ENCODE results near the gene A4GALT.

DNA sequence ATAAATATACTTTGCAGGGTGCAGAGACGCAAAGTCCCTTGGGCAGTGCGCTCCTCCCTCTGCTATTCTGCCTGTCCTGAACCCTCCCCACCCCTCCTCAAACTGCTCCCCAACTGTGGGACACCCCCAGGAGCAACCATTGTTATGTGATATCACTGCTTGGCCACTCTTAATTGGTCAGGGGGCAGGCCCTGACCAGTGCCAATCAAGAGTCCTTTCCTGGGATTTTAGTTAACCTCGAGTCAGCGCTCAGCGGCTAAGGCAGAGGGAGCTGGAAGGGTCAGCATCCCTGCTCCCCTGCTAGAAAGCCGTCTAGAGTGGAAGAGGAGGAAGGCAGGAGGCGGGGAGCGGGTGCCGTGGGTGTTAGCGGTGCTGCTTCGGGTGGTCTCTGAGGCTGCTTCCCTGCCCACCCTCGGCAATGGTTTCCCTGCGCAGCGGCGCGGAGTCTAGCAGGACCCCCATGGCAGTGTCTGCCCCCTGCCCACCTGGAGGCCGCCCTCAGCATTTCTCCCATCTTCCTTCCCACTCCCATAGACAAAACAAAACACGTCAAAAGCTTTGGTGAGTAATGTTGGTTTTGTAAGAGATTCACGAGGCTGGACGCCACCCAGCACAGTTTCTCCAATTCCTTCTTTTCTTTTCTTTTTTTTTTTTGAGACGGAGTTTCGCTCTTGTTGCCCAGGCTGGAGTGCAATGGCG is 38.4 kb upstream of the A4GALT start:
- TF ChIP-seq ZFP3 (CRISPR knock-in tag; IDR thresholded peaks at IDR 0.05): no peak
- no peak for TF ChIP-seq PATZ1 (CRISPR knock-in tag; IDR thresholded peaks at IDR 0.05; ENCODE audit: borderline replicate concordance)
- no peak for TF ChIP-seq PPARA (CRISPR knock-in tag; IDR thresholded peaks at IDR 0.05; ENCODE audit: borderline replicate concordance)
- TF ChIP-seq ZNF8 (CRISPR knock-in tag; IDR thresholded peaks at IDR 0.05): no peak
- TF ChIP-seq SNAI2 (CRISPR knock-in tag; IDR thresholded peaks at IDR 0.05): no peak
- no peak for TF ChIP-seq ZNF565 (CRISPR knock-in tag; conservative IDR thresholded peaks at IDR 0.05; ENCODE audit: low read depth)

All from SK-N-SH treated with all-trans-retinoic acid at 6 μM for 48 hours (cell line).